ENCODE results near the gene HOXA4.
A peak's percentile ranks its signal among the peaks of the same experiment; 100 is the strongest.

Gene HOXA4

GRCh38 chr7:27143950-27144780 lies 13.6 kb upstream of the HOXA4 start:
- Histone ChIP-seq H3K27ac (ENCODE audit: low read depth, low read length) (no peak overlapping the region), H3K9me3 (ENCODE audit: control insufficient read depth, insufficient read depth, low read depth, low read length) (no peaks in the 10 kb centered on the region), H3K9ac (ENCODE audit: low read length) (peak overlapping the region; percentile 32), H3K4me1 (ENCODE audit: control insufficient read depth, insufficient read depth, low read length) (peaks cover 24% of the 10 kb centered on the region; the same call in 1 of the 2 replicates), H3K27me3 (ENCODE audit: control insufficient read depth, insufficient read depth, low read length) (peaks cover 100% of the 10 kb centered on the region), H3K4me3 (ENCODE audit: low read depth, low read length) (peak overlapping the region; percentile 32; the same call in 1 of the 2 replicates), H3K36me3 (ENCODE audit: control insufficient read depth, insufficient read depth, low read length) (no peaks in the 10 kb centered on the region)

- Histone ChIP-seq H3K4me3 (ENCODE audit: low read depth, low read length) (peak within 1 kb of the TSS; percentile 70), H3K9ac (ENCODE audit: low read length) (peak within 1 kb of the TSS; percentile 78), H3K9me3 (ENCODE audit: control insufficient read depth, insufficient read depth, low read depth, low read length) (no peaks in the 10 kb centered on the region), H3K27me3 (ENCODE audit: control insufficient read depth, insufficient read depth, low read length) (peaks cover 100% of the 10 kb centered on the region), H3K36me3 (ENCODE audit: control insufficient read depth, insufficient read depth, low read length) (no peaks in the 10 kb centered on the region), H3K27ac (ENCODE audit: low read depth, low read length) (no peak within 1 kb of the TSS; the same call in 1 of the 2 replicates), H3K4me1 (ENCODE audit: control insufficient read depth, insufficient read depth, low read length) (peaks cover 24% of the 10 kb centered on the region; the same call in 1 of the 2 replicates)
Observed at GRCh38 chr7:27143023-27143949, 12.7 kb upstream of the HOXA4 start, which contains the start of gene HOXA5. Gene HOXA5, minus strand, starts transcription at chr7:27143681. Its CDS starts 74 bp downstream, at chr7:27143607.

- peak overlapping the region; percentile 78 for H3K9ac ChIP-seq (ENCODE audit: low read length)
- peak overlapping the region; percentile 70 for H3K4me3 ChIP-seq (ENCODE audit: low read depth, low read length)
- H3K27ac ChIP-seq (ENCODE audit: low read depth, low read length) = no peak overlapping the region; the same call in 1 of the 2 replicates
- no peaks in the 10 kb centered on the region for H3K36me3 ChIP-seq (ENCODE audit: control insufficient read depth, insufficient read depth, low read length)
- peaks cover 100% of the 10 kb centered on the region for H3K27me3 ChIP-seq (ENCODE audit: control insufficient read depth, insufficient read depth, low read length)
- H3K4me1 ChIP-seq (ENCODE audit: control insufficient read depth, insufficient read depth, low read length) = peaks cover 20% of the 10 kb centered on the region; the same call in 1 of the 2 replicates
- no peaks in the 10 kb centered on the region for H3K9me3 ChIP-seq (ENCODE audit: control insufficient read depth, insufficient read depth, low read depth, low read length)
Observed at GRCh38 chr7:27142580-27143022, 12.0 kb upstream of the HOXA4 start.

- no peak overlapping the region; the same call in 1 of the 2 replicates for H3K27ac ChIP-seq (ENCODE audit: low read depth, low read length)
- H3K4me3 ChIP-seq (ENCODE audit: low read depth, low read length) = peak overlapping the region; percentile 70
- no peaks in the 10 kb centered on the region for H3K9me3 ChIP-seq (ENCODE audit: control insufficient read depth, insufficient read depth, low read depth, low read length)
- peaks cover 14% of the 10 kb centered on the region; the same call in 1 of the 2 replicates for H3K4me1 ChIP-seq (ENCODE audit: control insufficient read depth, insufficient read depth, low read length)
- no peaks in the 10 kb centered on the region for H3K36me3 ChIP-seq (ENCODE audit: control insufficient read depth, insufficient read depth, low read length)
- peak overlapping the region; percentile 78 for H3K9ac ChIP-seq (ENCODE audit: low read length)
- peaks cover 100% of the 10 kb centered on the region for H3K27me3 ChIP-seq (ENCODE audit: control insufficient read depth, insufficient read depth, low read length)
Observed at GRCh38 chr7:27141923-27142579, 11.5 kb upstream of the HOXA4 start.

- H3K4me3 ChIP-seq (ENCODE audit: low read depth, low read length) = peak overlapping the region; percentile 70
- no peaks in the 10 kb centered on the region for H3K9me3 ChIP-seq (ENCODE audit: control insufficient read depth, insufficient read depth, low read depth, low read length)
- no peaks in the 10 kb centered on the region for H3K36me3 ChIP-seq (ENCODE audit: control insufficient read depth, insufficient read depth, low read length)
- H3K4me1 ChIP-seq (ENCODE audit: control insufficient read depth, insufficient read depth, low read length) = peaks cover 14% of the 10 kb centered on the region; the same call in 1 of the 2 replicates
- H3K27me3 ChIP-seq (ENCODE audit: control insufficient read depth, insufficient read depth, low read length) = peaks cover 100% of the 10 kb centered on the region
- no peak overlapping the region; the same call in 1 of the 2 replicates for H3K27ac ChIP-seq (ENCODE audit: low read depth, low read length)
- peak overlapping the region; percentile 78 for H3K9ac ChIP-seq (ENCODE audit: low read length)
Observed at GRCh38 chr7:27141137-27141922, 10.8 kb upstream of the HOXA4 start.

- Histone ChIP-seq H3K27me3 (ENCODE audit: control insufficient read depth, insufficient read depth, low read length) (peaks cover 100% of the 10 kb centered on the region), H3K9ac (ENCODE audit: low read length) (peak overlapping the region; percentile 85), H3K27ac (ENCODE audit: low read depth, low read length) (no peak overlapping the region; the same call in 1 of the 2 replicates), H3K4me3 (ENCODE audit: low read depth, low read length) (peak overlapping the region; percentile 48; the same call in 1 of the 2 replicates), H3K9me3 (ENCODE audit: control insufficient read depth, insufficient read depth, low read depth, low read length) (no peaks in the 10 kb centered on the region), H3K36me3 (ENCODE audit: control insufficient read depth, insufficient read depth, low read length) (no peaks in the 10 kb centered on the region), H3K4me1 (ENCODE audit: control insufficient read depth, insufficient read depth, low read length) (peaks cover 14% of the 10 kb centered on the region; the same call in 1 of the 2 replicates)
Observed at GRCh38 chr7:27140126-27140857, 9.7 kb upstream of the HOXA4 start.

- H3K4me3 ChIP-seq (ENCODE audit: low read depth, low read length) = peak overlapping the region; percentile 48
- peak overlapping the region; percentile 38; the same call in 1 of the 2 replicates for H3K27ac ChIP-seq (ENCODE audit: low read depth, low read length)
- no peaks in the 10 kb centered on the region for H3K36me3 ChIP-seq (ENCODE audit: control insufficient read depth, insufficient read depth, low read length)
- no peaks in the 10 kb centered on the region for H3K9me3 ChIP-seq (ENCODE audit: control insufficient read depth, insufficient read depth, low read depth, low read length)
- H3K9ac ChIP-seq (ENCODE audit: low read length) = peak overlapping the region; percentile 85
- peaks cover 100% of the 10 kb centered on the region for H3K27me3 ChIP-seq (ENCODE audit: control insufficient read depth, insufficient read depth, low read length)
- peaks cover 14% of the 10 kb centered on the region; the same call in 1 of the 2 replicates for H3K4me1 ChIP-seq (ENCODE audit: control insufficient read depth, insufficient read depth, low read length)
Observed at GRCh38 chr7:27139334-27140125, 9.0 kb upstream of the HOXA4 start.

GRCh38 chr7:27138985-27139333 lies 8.4 kb upstream of the HOXA4 start:
- Histone ChIP-seq H3K27me3 (ENCODE audit: control insufficient read depth, insufficient read depth, low read length) (peaks cover 100% of the 10 kb centered on the region), H3K4me3 (ENCODE audit: low read depth, low read length) (peak overlapping the region; percentile 48), H3K36me3 (ENCODE audit: control insufficient read depth, insufficient read depth, low read length) (no peaks in the 10 kb centered on the region), H3K9ac (ENCODE audit: low read length) (peak overlapping the region; percentile 85), H3K27ac (ENCODE audit: low read depth, low read length) (no peak overlapping the region; the same call in 1 of the 2 replicates), H3K4me1 (ENCODE audit: control insufficient read depth, insufficient read depth, low read length) (peaks cover 13% of the 10 kb centered on the region; the same call in 1 of the 2 replicates), H3K9me3 (ENCODE audit: control insufficient read depth, insufficient read depth, low read depth, low read length) (no peaks in the 10 kb centered on the region)

GRCh38 chr7:27138472-27138871 lies 7.9 kb upstream of the HOXA4 start:
- H3K36me3 ChIP-seq (ENCODE audit: control insufficient read depth, insufficient read depth, low read length) = no peaks in the 10 kb centered on the region
- peaks cover 11% of the 10 kb centered on the region; the same call in 1 of the 2 replicates for H3K4me1 ChIP-seq (ENCODE audit: control insufficient read depth, insufficient read depth, low read length)
- peak overlapping the region; percentile 85 for H3K9ac ChIP-seq (ENCODE audit: low read length)
- no peak overlapping the region; the same call in 1 of the 2 replicates for H3K27ac ChIP-seq (ENCODE audit: low read depth, low read length)
- peaks cover 100% of the 10 kb centered on the region for H3K27me3 ChIP-seq (ENCODE audit: control insufficient read depth, insufficient read depth, low read length)
- no peaks in the 10 kb centered on the region for H3K9me3 ChIP-seq (ENCODE audit: control insufficient read depth, insufficient read depth, low read depth, low read length)
- H3K4me3 ChIP-seq (ENCODE audit: low read depth, low read length) = peak overlapping the region; percentile 48; the same call in 1 of the 2 replicates

All from HUES6 (cell line).